Thoracic aorta (tissue), 2 donors: ENCODE results near the gene PCBP2. TPM values are rescaled to one million over a fixed set of nuclear protein-coding genes. Genes with fewer than 3 reads are reported as not detected.

Experiments used
- ATAC-seq: fragments of 150-250 bp; one replicate; pipeline ENCODE4 v1.8.0; 2017; ENCODE audit warnings: low read depth; ENCODE audit not compliant: insufficient number of reproducible peaks, low FRiP score
- DNase-seq: peaks from one replicate; pipeline ENCODE4 v3.0.0-alpha.2; 2020; ENCODE audit warnings: low spot score
- H3K27ac ChIP-seq, 2 donors: fragments of 200-600 bp; sonication (generic); 1 replicate in 1 of 2; 2 replicates in 1 of 2; pipeline ENCODE4 v1.5.1; 2016; ENCODE audit warnings: mild to moderate bottlenecking in 2 of 2, moderate library complexity in 2 of 2
- H3K27me3 ChIP-seq: fragments of 200-600 bp; sonication (generic); replicated peaks from 2 replicates; pipeline ENCODE4 v1.6.0; 2016; ENCODE audit warnings: mild to moderate bottlenecking; ENCODE audit not compliant: insufficient read depth
- H3K36me3 ChIP-seq: fragments of 200-600 bp; sonication (generic); one replicate; pipeline ENCODE4 v1.5.1; 2016
- H3K4me1 ChIP-seq, 2 donors: fragments of 200-600 bp; sonication (generic); 1 replicate in 1 of 2; 2 replicates in 1 of 2; pipeline versions ENCODE4 v1.5.1 to v1.6.0; 2016; ENCODE audit warnings: low read depth in 2 of 2, mild to moderate bottlenecking in 1 of 2; ENCODE audit not compliant: control insufficient read depth in 1 of 2
- H3K4me3 ChIP-seq: fragments of 200-600 bp; sonication (generic); 2 replicates; pipeline ENCODE4 v1.5.1; 2016; ENCODE audit warnings: mild to moderate bottlenecking
- H3K9me3 ChIP-seq: fragments of 200-600 bp; sonication (generic); 2 replicates; pipeline ENCODE4 v1.5.1; 2016
- CTCF ChIP-seq: fragments of 200-600 bp; sonication (generic); IDR thresholded peaks from one replicate; pipeline ENCODE4 v1.5.1; 2019; ENCODE audit warnings: antibody characterized with exemption
- total RNA-seq, 2 donors: library from RNA; depleted of rRNA; stranded (reverse); fragments of >200 nt; gene quantifications; one replicate each; pipeline versions ENCODE4 v1.1.0 to v1.2.3, GENCODE V29; 2016

PCBP2 gene
- total RNA-seq, 2 donors from 2014 or later, result 326 to 466 TPM

- no peaks in the 10 kb centered on the region for H3K27me3 ChIP-seq
- no peak overlapping the region for H3K4me3 ChIP-seq
- H3K27ac ChIP-seq, result no peak overlapping the region
- no peak for ATAC-seq
- no peak for DNase-seq
- peaks cover 26% of the 10 kb centered on the region for H3K36me3 ChIP-seq
- H3K4me1 ChIP-seq, result peaks cover 17 to 22% of the 10 kb centered on the region in 2 donors
- no peak for TF ChIP-seq CTCF
- no peaks in the 10 kb centered on the region for H3K9me3 ChIP-seq
Observed at GRCh38 chr12:53450936-53451335, 966 bp upstream of the PCBP2 start.

DNA sequence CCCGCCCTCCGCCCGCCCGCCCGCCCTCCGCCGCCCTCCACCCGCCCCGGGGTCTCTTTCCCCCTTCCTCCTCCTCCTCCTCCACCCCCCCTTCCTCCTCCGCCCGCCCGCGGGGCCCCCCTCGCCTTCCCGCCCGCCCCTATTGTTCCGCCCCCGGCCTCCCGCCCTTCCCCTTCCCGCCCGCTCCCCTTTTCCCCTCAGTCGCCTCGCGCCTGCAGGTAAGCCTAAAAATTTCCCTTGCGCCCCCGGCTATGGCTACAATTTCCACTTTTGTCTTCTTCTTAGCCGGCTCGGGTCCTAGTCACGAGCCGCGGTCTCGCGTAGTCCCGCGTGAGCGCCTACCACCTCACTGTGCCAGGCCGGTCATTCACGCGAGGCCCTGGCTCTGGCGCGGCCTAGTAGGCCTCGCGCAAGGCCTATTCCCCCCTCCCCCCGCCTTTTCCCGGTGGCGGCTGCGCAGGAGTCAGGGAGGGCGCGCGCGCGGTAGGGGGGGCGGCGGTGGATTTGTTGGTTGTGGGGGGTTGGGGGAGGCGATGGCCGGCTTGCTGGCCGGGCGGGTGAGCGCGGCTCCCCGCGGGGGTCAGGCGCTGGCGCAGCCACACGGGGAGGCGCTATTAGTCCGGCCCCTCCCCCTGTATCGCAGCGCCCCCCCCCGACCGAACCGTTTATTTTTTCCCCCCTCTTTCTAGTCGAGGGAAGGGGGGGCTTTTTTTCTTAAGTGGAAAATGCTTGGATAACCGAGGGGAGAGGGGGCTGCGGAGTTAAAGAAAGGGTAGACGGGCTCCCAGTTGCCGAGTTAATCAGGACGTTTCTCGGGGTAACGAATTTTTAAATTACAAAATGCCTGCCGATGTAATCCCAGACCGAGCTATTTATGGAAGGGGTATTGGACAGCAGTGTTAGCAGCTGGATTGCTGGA, 516 bp downstream of the PCBP2 start:
- peak overlapping the region; percentile 99 for H3K4me3 ChIP-seq
- peaks cover 39% of the 10 kb centered on the region for H3K36me3 ChIP-seq
- peak; percentile 32 for ATAC-seq
- peaks cover 17 to 22% of the 10 kb centered on the region in 2 donors for H3K4me1 ChIP-seq
- H3K27ac ChIP-seq, result peak overlapping the region; percentile 96 to 98
- no peaks in the 10 kb centered on the region for H3K9me3 ChIP-seq
- peak; percentile 78 for DNase-seq
- TF ChIP-seq CTCF, result peak; percentile 35
- no peaks in the 10 kb centered on the region for H3K27me3 ChIP-seq

- Histone ChIP-seq H3K27ac (no peak overlapping the region), H3K4me1 (peaks cover 17 to 22% of the 10 kb centered on the region in 2 donors), H3K36me3 (peaks cover 45% of the 10 kb centered on the region), H3K9me3 (no peaks in the 10 kb centered on the region), H3K4me3 (peak overlapping the region; percentile 99), H3K27me3 (no peaks in the 10 kb centered on the region)
- no peak for DNase-seq
- no peak for TF ChIP-seq CTCF
- no peak for ATAC-seq
Observed at GRCh38 chr12:53453953-53454640, 2.2 kb downstream of the PCBP2 start.

GRCh38 chr12:53454707-53455106, 2.8 kb downstream of the PCBP2 start:
- no peaks in the 10 kb centered on the region for H3K27me3 ChIP-seq
- ATAC-seq (no peak), DNase-seq (no peak)
- H3K27ac ChIP-seq, result no peak overlapping the region
- no peak for TF ChIP-seq CTCF
- H3K9me3 ChIP-seq, result no peaks in the 10 kb centered on the region
- H3K4me1 ChIP-seq, result peaks cover 17 to 22% of the 10 kb centered on the region in 2 donors
- peaks cover 51% of the 10 kb centered on the region for H3K36me3 ChIP-seq
- no peak overlapping the region for H3K4me3 ChIP-seq
